MG63 (cell line): ENCODE data around the gene SLC12A6. TPM values are rescaled to one million over a fixed set of nuclear protein-coding genes. Genes with fewer than 3 reads are reported as not detected.
A peak's percentile ranks its signal among the peaks of the same experiment; 100 is the strongest.

Source experiments
- DNase-seq: peaks from one replicate; pipeline ENCODE4 v3.0.0-alpha.2; 2020
- H3K27me3 ChIP-seq: fragments of 250-450 bp; sonication (Bioruptor Pico); 2 replicates; pipeline ENCODE4 v1.5.1; 2020; ENCODE audit warnings: mild to moderate bottlenecking, moderate library complexity
- H3K36me3 ChIP-seq: fragments of 250-450 bp; sonication (Bioruptor Pico); 2 replicates; pipeline ENCODE4 v1.5.1; 2020; ENCODE audit warnings: mild to moderate bottlenecking, moderate library complexity
- H3K4me3 ChIP-seq: fragments of 250-450 bp; sonication (Bioruptor Pico); 2 replicates; pipeline ENCODE4 v1.5.1; 2020; ENCODE audit warnings: mild to moderate bottlenecking, moderate library complexity
- H3K9me3 ChIP-seq: fragments of 250-450 bp; sonication (Bioruptor Pico); 2 replicates; pipeline ENCODE4 v1.5.1; 2020; ENCODE audit warnings: mild to moderate bottlenecking, moderate library complexity
- total RNA-seq: library from RNA; depleted of rRNA; stranded (reverse); fragments of >200 nt; shearing (Covaris generic); gene quantifications from 2 replicates; pipeline ENCODE4 v1.2.3, GENCODE V29; 2014; ENCODE audit warnings: low replicate concordance

SLC12A6 gene
- total RNA-seq, 1 experiment from 2014 or later, result 1.1 TPM

DNA sequence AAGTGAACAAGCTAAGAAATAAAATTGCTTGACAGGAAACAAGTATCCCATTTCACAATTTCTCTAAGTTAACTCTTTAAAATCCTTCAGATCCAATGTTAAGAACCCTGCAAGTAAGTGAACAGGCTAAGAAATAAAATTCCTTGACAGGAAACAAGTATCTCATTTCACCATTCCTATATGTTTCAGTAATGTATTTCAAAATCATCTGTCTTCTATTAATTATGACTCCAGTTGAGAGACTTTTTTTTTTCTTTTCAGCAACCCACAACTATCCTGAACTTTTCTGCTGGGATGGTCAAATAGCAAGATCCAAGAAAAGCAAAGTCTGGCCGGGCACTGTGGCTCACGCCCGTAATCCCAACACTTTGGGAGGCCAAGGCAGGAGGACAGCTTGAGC, 2.4 kb upstream of the SLC12A6 start:
- H3K27me3 ChIP-seq, result no peaks in the 10 kb centered on the region
- H3K9me3 ChIP-seq, result no peaks in the 10 kb centered on the region
- no peak overlapping the region for H3K4me3 ChIP-seq
- peaks cover 28% of the 10 kb centered on the region for H3K36me3 ChIP-seq
- no peak for DNase-seq

DNA sequence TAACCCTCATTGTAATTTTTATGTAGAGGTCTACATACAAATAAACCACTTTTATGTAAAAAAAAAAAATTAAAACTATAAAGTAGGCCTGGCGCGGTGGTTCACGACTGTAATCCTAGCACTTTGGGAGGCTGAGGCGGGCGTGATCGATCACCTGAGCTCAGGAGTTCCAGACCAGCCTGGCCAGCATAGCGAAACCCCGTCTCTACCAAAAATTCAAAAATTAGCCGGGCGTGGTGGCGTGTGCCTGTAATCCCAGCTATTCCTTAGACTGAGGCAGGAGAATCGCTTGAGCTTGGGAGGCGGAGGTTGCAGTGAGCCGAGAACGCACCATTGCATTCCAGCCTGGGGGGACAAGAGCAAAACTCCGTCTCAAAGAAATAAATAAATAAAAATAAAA, 766 bp upstream of the SLC12A6 start:
- Histone ChIP-seq H3K4me3 (peak overlapping the region; percentile 64), H3K36me3 (peaks cover 28% of the 10 kb centered on the region), H3K9me3 (no peaks in the 10 kb centered on the region), H3K27me3 (no peaks in the 10 kb centered on the region)
- no peak for DNase-seq

DNA sequence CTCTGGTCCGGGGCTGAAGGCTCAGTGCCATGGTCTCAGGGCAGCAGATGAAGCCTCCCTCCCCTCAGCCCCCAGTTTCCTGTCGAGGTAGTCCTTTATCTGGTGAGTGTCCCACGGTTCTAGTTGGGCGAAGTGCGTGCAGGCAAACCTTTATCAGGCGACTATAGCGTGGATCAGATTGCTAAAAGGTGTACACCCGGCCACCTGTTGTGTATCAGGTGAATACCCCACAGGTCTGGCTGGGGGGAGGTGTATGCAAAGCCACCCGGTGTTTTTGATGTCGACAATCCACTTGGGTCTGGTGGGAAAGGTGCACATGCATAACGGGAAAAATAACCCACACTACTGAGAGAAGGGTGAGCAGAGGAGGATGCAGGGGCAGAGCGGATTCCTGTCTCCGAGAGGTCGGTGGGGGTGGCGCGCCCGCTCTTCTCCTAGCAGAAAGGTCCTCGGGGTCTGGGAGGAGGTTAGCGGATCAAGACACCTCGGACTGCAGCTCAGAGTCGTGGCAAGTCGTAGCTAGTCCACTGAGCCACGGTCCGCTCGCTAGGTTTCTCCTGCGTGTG, 507 bp downstream of the SLC12A6 start:
- H3K4me3 ChIP-seq, result peak overlapping the region; percentile 64
- no peaks in the 10 kb centered on the region for H3K9me3 ChIP-seq
- peaks cover 27% of the 10 kb centered on the region for H3K36me3 ChIP-seq
- H3K27me3 ChIP-seq, result no peaks in the 10 kb centered on the region
- no peak for DNase-seq

DNA sequence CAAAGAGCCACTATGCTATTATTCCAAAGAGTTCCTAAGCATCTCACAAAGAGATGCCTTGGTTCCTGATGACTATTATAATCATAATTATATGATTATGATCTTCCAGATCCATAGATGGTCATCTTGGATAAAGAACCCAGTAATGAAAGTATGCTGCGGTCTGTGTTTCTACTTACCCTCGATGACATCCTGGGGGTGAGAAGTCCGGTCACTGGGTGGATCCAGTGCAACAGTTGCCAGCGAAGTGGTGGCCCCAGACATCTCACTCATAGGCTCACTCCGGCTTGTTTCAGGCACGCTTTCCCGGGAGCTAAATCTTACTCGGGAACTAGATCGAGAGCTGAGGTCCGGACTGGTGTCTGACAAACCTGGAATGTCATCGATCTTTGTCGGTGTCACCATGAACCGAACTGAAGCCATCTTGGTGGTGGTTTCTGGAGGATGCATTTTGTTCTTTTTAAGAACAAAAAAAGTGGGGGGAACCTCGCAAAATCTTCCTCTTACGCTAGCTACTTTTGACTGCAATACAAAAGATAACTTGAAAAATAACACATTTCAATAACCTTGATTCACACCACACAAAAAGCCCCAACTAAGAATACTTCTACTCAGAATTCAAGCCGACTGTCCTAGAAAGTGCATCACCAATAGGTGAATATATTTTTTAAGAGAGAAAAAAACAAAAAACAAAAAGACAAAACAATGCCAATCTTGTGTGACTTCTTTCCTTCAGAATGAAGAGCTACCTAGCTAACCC, 1.2 kb downstream of the SLC12A6 start:
- H3K4me3 ChIP-seq, result no peak overlapping the region; the same call in 1 of the 2 replicates
- no peak for DNase-seq
- no peaks in the 10 kb centered on the region for H3K27me3 ChIP-seq
- H3K9me3 ChIP-seq, result no peaks in the 10 kb centered on the region
- peaks cover 20% of the 10 kb centered on the region for H3K36me3 ChIP-seq

GRCh38 chr15:34335176-34336032, 2.2 kb downstream of the SLC12A6 start:
- Histone ChIP-seq H3K36me3 (peaks cover 15% of the 10 kb centered on the region), H3K27me3 (no peaks in the 10 kb centered on the region), H3K9me3 (no peaks in the 10 kb centered on the region), H3K4me3 (no peak overlapping the region)
- DNase-seq, result no peak

DNA sequence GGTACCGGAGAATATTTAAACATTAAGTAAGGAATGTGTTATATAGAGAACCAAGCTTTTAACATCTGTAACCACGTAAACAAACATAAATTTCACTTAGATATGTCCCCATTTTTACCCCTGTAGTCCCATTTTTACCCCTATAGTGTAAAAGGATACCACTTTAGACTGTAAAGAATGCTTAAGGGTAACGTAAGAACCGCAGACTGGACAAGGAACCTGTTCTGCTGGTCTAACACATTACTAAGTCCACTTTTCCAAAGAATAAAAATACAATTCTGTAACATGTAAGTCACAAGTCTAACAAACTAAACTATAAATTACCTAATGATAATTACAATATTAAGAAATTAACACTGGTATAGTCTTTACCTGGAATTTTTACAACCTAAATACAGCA, 2.9 kb downstream of the SLC12A6 start:
- Histone ChIP-seq H3K4me3 (no peak overlapping the region), H3K36me3 (peaks cover 10% of the 10 kb centered on the region; the same call in 1 of the 2 replicates), H3K27me3 (no peaks in the 10 kb centered on the region), H3K9me3 (no peaks in the 10 kb centered on the region)
- DNase-seq, result no peak

DNA sequence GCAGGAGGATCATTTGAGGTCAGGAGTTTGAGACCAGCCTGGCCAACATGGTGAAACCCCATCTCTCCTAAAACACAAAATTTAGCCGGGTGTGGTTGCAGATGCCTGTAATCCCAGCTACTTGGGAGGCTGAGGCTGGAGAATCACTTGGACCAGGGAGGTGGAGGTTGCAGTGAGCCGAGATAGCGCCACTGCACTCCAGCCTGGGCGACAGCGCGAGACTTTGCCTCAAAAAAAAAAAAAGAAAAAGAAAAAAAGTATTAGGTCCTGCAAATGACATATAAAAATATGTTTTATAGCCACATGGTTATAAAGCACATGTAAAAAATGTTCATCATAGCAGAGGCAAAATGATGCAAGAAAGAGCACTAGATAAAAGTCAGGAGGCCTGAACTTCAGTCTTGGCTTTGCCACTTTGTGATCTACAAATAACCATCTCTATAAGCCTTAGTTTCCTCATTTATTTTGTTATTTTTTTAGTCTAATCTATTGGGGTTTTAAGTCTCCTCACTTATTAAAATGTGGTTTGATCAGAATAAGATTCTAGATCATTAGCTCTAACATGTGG, 4.9 kb downstream of the SLC12A6 start:
- no peaks in the 10 kb centered on the region for H3K9me3 ChIP-seq
- H3K36me3 ChIP-seq, result no peaks in the 10 kb centered on the region
- H3K27me3 ChIP-seq, result no peaks in the 10 kb centered on the region
- no peak overlapping the region for H3K4me3 ChIP-seq
- DNase-seq, result no peak

DNA sequence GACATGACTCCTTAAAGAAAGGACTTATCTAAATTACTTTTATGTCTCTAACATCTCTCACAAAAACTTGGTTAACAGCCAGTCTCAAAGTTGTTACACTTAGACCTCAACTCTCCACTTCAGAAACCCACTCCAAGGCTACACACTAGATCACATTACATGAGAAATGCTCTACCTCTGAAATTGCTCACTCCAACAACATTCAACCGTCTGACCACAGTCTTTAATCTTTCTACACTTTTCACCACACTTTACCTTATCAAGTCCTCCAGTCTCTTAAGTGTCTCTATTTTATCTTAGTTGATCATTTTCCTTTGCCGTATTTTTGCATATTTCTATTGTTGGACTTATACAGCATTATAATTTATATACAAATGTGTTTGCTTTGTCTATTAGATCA, 5.8 kb downstream of the SLC12A6 start:
- no peak for DNase-seq
- Histone ChIP-seq H3K9me3 (no peaks in the 10 kb centered on the region), H3K27me3 (no peaks in the 10 kb centered on the region), H3K36me3 (no peaks in the 10 kb centered on the region), H3K4me3 (no peak overlapping the region)

- Histone ChIP-seq H3K9me3 (no peaks in the 10 kb centered on the region), H3K4me3 (no peak overlapping the region), H3K27me3 (no peaks in the 10 kb centered on the region), H3K36me3 (no peaks in the 10 kb centered on the region)
- no peak for DNase-seq
Measured at GRCh38 chr15:34330279-34330678, 7.3 kb downstream of the SLC12A6 start.

- no peaks in the 10 kb centered on the region for H3K27me3 ChIP-seq
- H3K9me3 ChIP-seq, result no peaks in the 10 kb centered on the region
- DNase-seq, result no peak
- no peaks in the 10 kb centered on the region for H3K36me3 ChIP-seq
- H3K4me3 ChIP-seq, result no peak overlapping the region
Measured at GRCh38 chr15:34329006-34329405, 8.6 kb downstream of the SLC12A6 start.

DNA sequence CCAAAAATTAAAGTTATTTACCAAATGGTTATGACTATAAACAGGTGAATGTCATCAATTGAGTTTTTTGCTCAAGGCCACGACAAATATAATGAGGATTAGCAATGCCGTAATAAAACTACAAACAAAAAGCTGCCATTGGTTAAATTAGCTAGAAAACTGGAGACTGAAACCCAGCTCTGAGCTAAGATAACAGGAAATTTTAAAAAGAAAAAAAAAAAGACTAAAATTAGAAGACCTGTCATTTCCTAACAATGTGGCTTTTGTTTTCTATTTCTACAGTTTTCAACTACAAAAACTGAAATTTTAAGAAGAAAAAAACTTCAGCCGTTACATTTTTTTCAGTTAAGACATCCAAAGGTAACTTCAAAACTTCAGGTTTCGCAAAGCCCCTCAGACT, 9.7 kb downstream of the SLC12A6 start:
- Histone ChIP-seq H3K4me3 (no peak overlapping the region), H3K27me3 (no peaks in the 10 kb centered on the region), H3K36me3 (no peaks in the 10 kb centered on the region), H3K9me3 (no peaks in the 10 kb centered on the region)
- DNase-seq, result no peak

DNA sequence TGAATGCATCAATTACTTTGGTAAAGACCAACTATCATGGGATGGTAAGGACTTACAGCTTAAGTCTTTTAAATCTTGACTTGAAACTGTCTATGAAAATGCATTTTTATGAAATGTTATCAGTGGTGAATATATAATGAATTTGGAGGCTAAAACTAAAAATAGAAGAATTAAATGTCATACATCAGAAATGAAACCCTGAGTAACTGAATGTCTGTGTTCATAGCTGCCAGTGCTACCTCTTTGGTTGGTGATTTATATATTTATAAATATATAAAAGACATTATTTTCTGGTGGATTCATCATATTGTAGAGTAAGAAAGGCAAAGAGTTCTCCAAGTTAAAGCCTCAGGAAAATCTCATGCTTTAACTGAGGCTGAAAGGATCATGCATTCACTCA, 12.2 kb downstream of the SLC12A6 start:
- no peaks in the 10 kb centered on the region for H3K27me3 ChIP-seq
- no peaks in the 10 kb centered on the region for H3K9me3 ChIP-seq
- H3K4me3 ChIP-seq, result no peak overlapping the region
- no peaks in the 10 kb centered on the region for H3K36me3 ChIP-seq
- DNase-seq, result no peak

- H3K4me3 ChIP-seq, result no peak overlapping the region
- no peak for DNase-seq
- H3K27me3 ChIP-seq, result no peaks in the 10 kb centered on the region
- H3K9me3 ChIP-seq, result no peaks in the 10 kb centered on the region
- H3K36me3 ChIP-seq, result no peaks in the 10 kb centered on the region
Measured at GRCh38 chr15:34324933-34325332, 12.6 kb downstream of the SLC12A6 start.

- Histone ChIP-seq H3K4me3 (no peak overlapping the region), H3K36me3 (no peaks in the 10 kb centered on the region), H3K9me3 (no peaks in the 10 kb centered on the region), H3K27me3 (no peaks in the 10 kb centered on the region)
- no peak for DNase-seq
Measured at GRCh38 chr15:34323217-34323616, 14.4 kb downstream of the SLC12A6 start.

DNA sequence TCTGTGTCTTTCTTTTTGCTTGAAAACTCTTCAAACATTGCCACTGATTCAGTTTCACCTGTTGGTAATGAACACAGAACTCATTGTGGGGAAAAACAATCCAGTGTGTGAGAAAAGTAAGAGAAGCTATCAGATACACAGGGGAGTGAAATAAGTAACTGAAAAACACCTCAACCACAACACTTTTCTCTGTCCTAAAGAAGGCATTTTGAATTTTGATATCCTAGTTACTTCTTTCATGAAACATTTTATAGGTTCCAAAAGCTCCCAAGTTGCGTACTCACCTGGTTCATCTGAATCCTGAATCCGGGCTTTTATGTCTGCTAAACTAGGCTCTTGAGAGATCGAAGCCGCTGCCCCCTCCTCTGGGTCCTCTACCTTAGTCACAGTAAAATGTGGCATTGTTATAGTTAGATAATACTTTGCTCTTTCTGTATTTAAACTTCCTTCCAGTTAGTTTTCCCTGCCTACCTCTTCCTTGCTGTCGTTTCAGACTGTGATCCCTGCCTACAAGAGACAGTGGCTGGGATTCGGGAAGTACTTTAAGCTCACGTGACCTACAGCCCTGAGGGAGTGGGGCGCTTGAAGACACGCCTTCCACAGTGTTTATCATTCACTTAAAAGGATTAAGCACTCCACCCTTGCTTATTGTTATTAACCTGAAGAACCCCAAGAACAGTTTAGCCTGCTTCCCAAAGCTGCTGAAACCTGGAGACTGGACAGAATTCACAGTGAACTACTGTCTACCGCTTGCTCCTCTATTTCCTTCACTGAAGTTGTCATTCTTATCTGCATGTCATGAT, 19.1 kb downstream of the SLC12A6 start:
- DNase-seq, result peak; percentile 16
- no peaks in the 10 kb centered on the region for H3K36me3 ChIP-seq
- H3K9me3 ChIP-seq, result no peaks in the 10 kb centered on the region
- H3K4me3 ChIP-seq, result peak overlapping the region; percentile 34
- H3K27me3 ChIP-seq, result no peaks in the 10 kb centered on the region
